Middle frontal gyrus (tissue), 1 donor: ENCODE data around the gene CXCL1.

Experiments
- DNase-seq: peaks from one replicate; pipeline ENCODE4 v3.0.0-alpha.2; 2015; ENCODE audit warnings: low spot score; ENCODE audit errors: extremely low spot score

CXCL1 gene

GRCh38 chr4:73916172-73916925 is 47.2 kb downstream of the CXCL1 start:
- DNase-seq = no peak

GRCh38 chr4:73917081-73917501 is 47.9 kb downstream of the CXCL1 start:
- DNase-seq = no peak

- DNase-seq = no peak
Measured at GRCh38 chr4:73918058-73918457, 48.9 kb downstream of the CXCL1 start.

GRCh38 chr4:73919691-73920090 is 50.5 kb downstream of the CXCL1 start:
- DNase-seq = no peak
